Panc1 (cell line): Measurements from ENCODE around the gene NET1. TPM values are rescaled to one million over a fixed set of nuclear protein-coding genes. Genes with fewer than 3 reads are reported as not detected.

Source experiments
- ATAC-seq: fragments of 200-7000 bp; cut with Tn5 transposase; 2 replicates; pipeline ENCODE4 v1.9.1; 2020; ENCODE audit warnings: mild to moderate bottlenecking, moderate library complexity
- BruUV-seq: library from RNA; stranded (reverse); fragments of 400-500 nt; replicated peaks from 2 replicates; lab custom pipeline; 2021; lab: Mats Ljungman, UMichigan
- CTCF ChIA-PET: fragments of 300-600 bp; sonication (Branson Sonifier 250); formaldehyde crosslinking; loops from one replicate; lab custom pipeline; 2022; ENCODE audit warnings: antibody characterized with exemption; lab: Charles Lee
- POLR2A ChIA-PET: fragments of 300-600 bp; sonication (Branson Sonifier 250); formaldehyde crosslinking; loops from one replicate; lab custom pipeline; 2022; ENCODE audit warnings: antibody characterized with exemption; lab: Charles Lee
- DNase-seq: peaks from one replicate; pipeline ENCODE4 v3.0.0-alpha.2; 2010; ENCODE audit warnings: low read depth, low spot score
- H3K27ac ChIP-seq: 2 replicates; pipeline ENCODE4 v1.5.1; 2011; ENCODE audit warnings: mild to moderate bottlenecking, low read length, inconsistent platforms
- H3K27me3 ChIP-seq: fragments of 200-500 bp; sonication (Bioruptor generic); 2 replicates; pipeline ENCODE4 v1.6.0; 2014; ENCODE audit warnings: low read length, inconsistent platforms; ENCODE audit not compliant: control insufficient read depth, insufficient read depth
- H3K36me3 ChIP-seq: fragments of 200-500 bp; sonication (Bioruptor generic); 2 replicates; pipeline ENCODE4 v1.5.1; 2014; ENCODE audit warnings: inconsistent platforms, mild to moderate bottlenecking, low read length, moderate library complexity; ENCODE audit not compliant: control insufficient read depth, insufficient read depth
- H3K4me1 ChIP-seq: 2 replicates; pipeline ENCODE4 v1.5.1; 2011; ENCODE audit warnings: inconsistent platforms, mild to moderate bottlenecking, low read length, moderate library complexity; ENCODE audit not compliant: control insufficient read depth, insufficient read depth
- H3K4me3 ChIP-seq, 2 experiments: 2 replicates each; pipeline ENCODE4 v1.5.1; 2011 to 2012; ENCODE audit warnings: low read depth in 2 of 2, low read length in 2 of 2, mild to moderate bottlenecking in 2 of 2, inconsistent platforms in 1 of 2, moderate library complexity in 1 of 2
- H3K9me3 ChIP-seq: fragments of 200-500 bp; sonication (Bioruptor generic); 2 replicates; pipeline ENCODE4 v1.5.1; 2014; ENCODE audit warnings: low read depth, mild to moderate bottlenecking, inconsistent platforms, low read length, moderate library complexity; ENCODE audit not compliant: control insufficient read depth, insufficient read depth
- POLR2AphosphoS5 ChIP-seq: IDR thresholded peaks from 2 replicates; pipeline ENCODE4 v1.6.1; 2012; ENCODE audit warnings: mild to moderate bottlenecking, low read depth, low read length, moderate library complexity
- SIN3A ChIP-seq: IDR thresholded peaks from 2 replicates; pipeline ENCODE4 v1.6.1; 2012; ENCODE audit warnings: low read depth, mild to moderate bottlenecking, low read length, moderate library complexity, borderline replicate concordance; ENCODE audit not compliant: insufficient read depth
- TCF7L2 ChIP-seq: IDR thresholded peaks from 2 replicates; pipeline ENCODE4 v1.6.1; 2011; ENCODE audit warnings: mild to moderate bottlenecking, low read depth, low read length, inconsistent platforms
- in situ Hi-C: cut with HindIII; loops from 2 replicates; pipeline ENCODE4 v1.10.0; 2016; ENCODE audit warnings: low sequenced_read_pairs, low pct_unique_long_range_greater_than_20kb
- intact Hi-C: fragments of 100-400 bp; cut with micrococcal nuclease; formaldehyde crosslinking; loops from one replicate; pipeline ENCODE4 v1.10.0; 2022; ENCODE audit not compliant: unreplicated experiment
- total RNA-seq: library from RNA; stranded (reverse); gene quantifications from one replicate; pipeline ENCODE4 v1.2.1, GENCODE V29; 2021; ENCODE audit not compliant: unreplicated experiment
- TF ChIP-seq, protein P1 (sequence below), 2 experiments: IDR thresholded peaks; 2 replicates each; pipeline ENCODE4 v1.6.1; 2011 to 2012; ENCODE audit warnings: low read depth in 2 of 2, control low read depth in 1 of 2, low read length in 1 of 2, mild to moderate bottlenecking in 1 of 2, moderate library complexity in 1 of 2; ENCODE audit not compliant: insufficient read depth in 1 of 2
- TF ChIP-seq, protein P2 (sequence below): fragments of 450-650 bp; IDR thresholded peaks from 2 replicates; pipeline ENCODE4 v1.5.1; 2017; ENCODE audit warnings: mild to moderate bottlenecking

The NET1 gene
- total RNA-seq, 1 experiment from 2014 or later: 28.6 TPM

DNA sequence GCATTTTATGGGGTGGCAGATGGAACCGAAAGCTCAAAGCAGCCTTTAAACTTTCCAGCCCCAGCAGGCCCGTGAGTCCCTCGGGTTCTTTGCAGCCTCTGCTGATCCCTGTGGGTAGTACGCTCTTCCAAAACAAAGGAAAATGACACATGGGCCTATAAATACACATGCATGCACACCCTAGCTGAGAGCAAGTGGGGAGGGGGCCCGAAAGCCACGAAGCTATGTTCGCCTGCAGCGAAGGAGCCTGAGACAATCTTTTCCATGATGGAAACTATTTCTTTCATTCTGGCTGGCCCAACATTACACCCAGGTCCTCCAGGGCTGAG lies 54.8 kb downstream of the NET1 start:
- ChIA-PET POLR2A (no interaction called here), CTCF (interaction anchor here (0.6 kb wide), 1 partner anchor 169 kb away, joined by 7 read pairs; no protein-coding TSS in a partner anchor)
- BruUV-seq: no TSS peak
- ATAC-seq (no peak), DNase-seq (no peak)
- TF ChIP-seq TCF7L2 (no peak), POLR2AphosphoS5 (no peak), SIN3A (no peak)
- TF ChIP-seq, protein P1, sequence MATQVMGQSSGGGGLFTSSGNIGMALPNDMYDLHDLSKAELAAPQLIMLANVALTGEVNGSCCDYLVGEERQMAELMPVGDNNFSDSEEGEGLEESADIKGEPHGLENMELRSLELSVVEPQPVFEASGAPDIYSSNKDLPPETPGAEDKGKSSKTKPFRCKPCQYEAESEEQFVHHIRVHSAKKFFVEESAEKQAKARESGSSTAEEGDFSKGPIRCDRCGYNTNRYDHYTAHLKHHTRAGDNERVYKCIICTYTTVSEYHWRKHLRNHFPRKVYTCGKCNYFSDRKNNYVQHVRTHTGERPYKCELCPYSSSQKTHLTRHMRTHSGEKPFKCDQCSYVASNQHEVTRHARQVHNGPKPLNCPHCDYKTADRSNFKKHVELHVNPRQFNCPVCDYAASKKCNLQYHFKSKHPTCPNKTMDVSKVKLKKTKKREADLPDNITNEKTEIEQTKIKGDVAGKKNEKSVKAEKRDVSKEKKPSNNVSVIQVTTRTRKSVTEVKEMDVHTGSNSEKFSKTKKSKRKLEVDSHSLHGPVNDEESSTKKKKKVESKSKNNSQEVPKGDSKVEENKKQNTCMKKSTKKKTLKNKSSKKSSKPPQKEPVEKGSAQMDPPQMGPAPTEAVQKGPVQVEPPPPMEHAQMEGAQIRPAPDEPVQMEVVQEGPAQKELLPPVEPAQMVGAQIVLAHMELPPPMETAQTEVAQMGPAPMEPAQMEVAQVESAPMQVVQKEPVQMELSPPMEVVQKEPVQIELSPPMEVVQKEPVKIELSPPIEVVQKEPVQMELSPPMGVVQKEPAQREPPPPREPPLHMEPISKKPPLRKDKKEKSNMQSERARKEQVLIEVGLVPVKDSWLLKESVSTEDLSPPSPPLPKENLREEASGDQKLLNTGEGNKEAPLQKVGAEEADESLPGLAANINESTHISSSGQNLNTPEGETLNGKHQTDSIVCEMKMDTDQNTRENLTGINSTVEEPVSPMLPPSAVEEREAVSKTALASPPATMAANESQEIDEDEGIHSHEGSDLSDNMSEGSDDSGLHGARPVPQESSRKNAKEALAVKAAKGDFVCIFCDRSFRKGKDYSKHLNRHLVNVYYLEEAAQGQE (IDR thresholded peaks at IDR 0.05; ENCODE audit: insufficient read depth in 1 of 2, low read depth in 2 of 2, low read length in 1 of 2): no peak
- TF ChIP-seq, protein P2, sequence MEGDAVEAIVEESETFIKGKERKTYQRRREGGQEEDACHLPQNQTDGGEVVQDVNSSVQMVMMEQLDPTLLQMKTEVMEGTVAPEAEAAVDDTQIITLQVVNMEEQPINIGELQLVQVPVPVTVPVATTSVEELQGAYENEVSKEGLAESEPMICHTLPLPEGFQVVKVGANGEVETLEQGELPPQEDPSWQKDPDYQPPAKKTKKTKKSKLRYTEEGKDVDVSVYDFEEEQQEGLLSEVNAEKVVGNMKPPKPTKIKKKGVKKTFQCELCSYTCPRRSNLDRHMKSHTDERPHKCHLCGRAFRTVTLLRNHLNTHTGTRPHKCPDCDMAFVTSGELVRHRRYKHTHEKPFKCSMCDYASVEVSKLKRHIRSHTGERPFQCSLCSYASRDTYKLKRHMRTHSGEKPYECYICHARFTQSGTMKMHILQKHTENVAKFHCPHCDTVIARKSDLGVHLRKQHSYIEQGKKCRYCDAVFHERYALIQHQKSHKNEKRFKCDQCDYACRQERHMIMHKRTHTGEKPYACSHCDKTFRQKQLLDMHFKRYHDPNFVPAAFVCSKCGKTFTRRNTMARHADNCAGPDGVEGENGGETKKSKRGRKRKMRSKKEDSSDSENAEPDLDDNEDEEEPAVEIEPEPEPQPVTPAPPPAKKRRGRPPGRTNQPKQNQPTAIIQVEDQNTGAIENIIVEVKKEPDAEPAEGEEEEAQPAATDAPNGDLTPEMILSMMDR: no peak
- intact Hi-C loops (no loop called here), in situ Hi-C loops (no loop called here)
- Histone ChIP-seq H3K36me3 (no peaks in the 10 kb centered on the region), H3K4me3 (no peak overlapping the region), H3K27me3 (no peaks in the 10 kb centered on the region), H3K27ac (no peak overlapping the region), H3K9me3 (no peaks in the 10 kb centered on the region), H3K4me1 (no peaks in the 10 kb centered on the region)

DNA sequence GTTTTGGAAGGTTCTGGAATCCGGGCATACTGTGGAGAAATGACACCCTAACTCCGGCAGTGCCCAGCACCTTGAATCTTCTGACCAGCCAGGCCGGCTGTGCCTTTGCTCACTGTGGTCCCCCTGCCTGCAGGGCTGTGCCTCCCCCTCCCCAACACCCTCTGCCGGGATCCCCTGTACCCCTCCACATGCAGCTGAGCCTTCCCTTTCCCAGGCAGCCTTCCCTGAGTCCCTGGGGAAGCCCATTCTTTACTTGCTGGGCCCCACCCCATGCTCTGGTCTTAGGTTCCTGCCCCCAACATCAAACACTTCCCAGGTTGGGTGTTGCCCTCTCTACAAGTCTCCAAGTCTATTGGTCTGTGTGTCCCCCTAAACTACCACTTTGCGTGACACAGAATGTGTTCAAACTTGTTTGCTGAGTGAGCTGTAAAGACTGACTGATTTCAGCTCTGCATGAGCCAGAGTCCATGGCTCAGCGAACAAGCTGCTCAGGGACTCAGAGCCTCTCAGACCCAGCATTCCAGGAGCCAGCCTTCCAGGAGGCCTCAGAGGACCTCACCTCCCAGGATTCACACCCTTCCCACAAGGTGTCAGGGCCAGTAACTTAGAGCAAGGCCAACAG lies 55.4 kb downstream of the NET1 start:
- H3K9me3 ChIP-seq: no peaks in the 10 kb centered on the region

More for the DNA sequence above, 55.4 kb downstream of the NET1 start:
- CTCF ChIA-PET: interaction anchor here (0.6 kb wide), 1 partner anchor 168 kb away, joined by 7 read pairs; no protein-coding TSS in a partner anchor
- Histone ChIP-seq H3K36me3 (no peaks in the 10 kb centered on the region), H3K27ac (no peak overlapping the region), H3K27me3 (no peaks in the 10 kb centered on the region), H3K4me1 (no peaks in the 10 kb centered on the region), H3K4me3 (no peak overlapping the region)
- POLR2A ChIA-PET: no interaction called here
- BruUV-seq: no TSS peak
- DNase-seq: no peak
- in situ Hi-C loops (no loop called here), intact Hi-C loops (no loop called here)
- no peak for ATAC-seq
- TF ChIP-seq, protein P1 (IDR thresholded peaks at IDR 0.05; ENCODE audit: insufficient read depth in 1 of 2, low read depth in 2 of 2, low read length in 1 of 2): no peak
- TF ChIP-seq TCF7L2 (no peak), SIN3A (no peak), POLR2AphosphoS5 (no peak)
- TF ChIP-seq, protein P2: no peak
